ENCODE data around the gene KRT17.
"Not testable (repeated sequence)": the region's sequence is repeated elsewhere in the genome, so short reads cannot be mapped to it uniquely, and the experiment has no call there.

The KRT17 gene

DNA sequence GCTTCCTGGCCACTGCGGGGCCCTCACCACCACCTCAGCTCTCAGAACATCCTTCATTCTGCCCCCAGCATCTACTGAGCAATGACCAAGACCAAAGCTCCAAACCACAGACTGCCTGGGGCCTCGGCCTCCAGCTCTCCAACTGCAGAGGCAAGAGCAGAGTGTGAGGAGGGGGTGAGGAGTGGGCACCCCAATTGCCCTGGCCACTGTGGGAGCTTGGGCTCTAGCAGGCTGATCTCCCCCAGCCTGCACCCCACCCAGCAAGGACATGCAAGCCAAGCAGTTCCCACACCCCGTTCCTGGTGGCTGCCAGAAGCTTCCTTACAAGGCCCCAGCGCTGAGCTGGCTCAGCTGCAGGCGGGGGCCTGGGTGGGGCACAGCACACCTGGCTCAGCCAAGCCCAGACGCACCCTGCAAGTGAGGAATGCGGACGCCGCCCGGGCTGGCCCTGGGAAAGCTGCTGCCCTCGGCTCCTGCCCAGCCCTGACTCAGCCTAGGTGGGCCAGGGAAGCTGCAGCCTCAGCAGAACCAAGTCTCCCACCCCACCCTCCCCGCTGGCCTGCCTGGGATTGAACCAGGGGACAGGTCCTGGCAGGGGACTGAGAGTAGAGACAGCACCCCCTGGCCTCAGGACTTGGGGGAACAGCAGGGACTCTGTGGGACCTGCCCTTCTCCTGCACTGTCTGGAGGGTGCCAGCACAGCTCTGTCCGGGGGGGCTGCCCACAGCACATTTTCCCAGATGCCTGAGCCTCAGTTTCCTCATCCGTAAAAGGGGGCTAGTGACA, 29.7 kb upstream of the KRT17 start:
- no peak for DNase-seq

DNA sequence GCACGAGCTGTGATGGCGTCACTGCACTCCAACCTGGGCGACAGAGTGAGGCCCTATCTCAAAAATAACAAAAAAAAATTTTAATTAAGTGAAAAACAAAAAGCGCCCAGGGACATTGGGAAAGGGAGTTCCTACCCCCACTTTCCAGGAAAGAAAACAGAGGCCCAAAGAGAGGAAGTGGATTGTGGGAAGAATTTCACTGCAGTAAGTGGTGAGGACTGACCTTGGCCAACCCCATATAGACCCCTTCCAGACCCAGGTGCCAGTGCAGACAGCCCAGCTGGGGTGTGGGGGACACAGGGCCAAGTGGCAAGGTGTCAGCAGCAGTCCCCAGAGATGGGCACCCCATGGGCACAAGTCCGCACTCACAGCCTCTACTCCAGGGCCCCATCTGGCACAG, 29.0 kb upstream of the KRT17 start:
- no peak for DNase-seq

DNA sequence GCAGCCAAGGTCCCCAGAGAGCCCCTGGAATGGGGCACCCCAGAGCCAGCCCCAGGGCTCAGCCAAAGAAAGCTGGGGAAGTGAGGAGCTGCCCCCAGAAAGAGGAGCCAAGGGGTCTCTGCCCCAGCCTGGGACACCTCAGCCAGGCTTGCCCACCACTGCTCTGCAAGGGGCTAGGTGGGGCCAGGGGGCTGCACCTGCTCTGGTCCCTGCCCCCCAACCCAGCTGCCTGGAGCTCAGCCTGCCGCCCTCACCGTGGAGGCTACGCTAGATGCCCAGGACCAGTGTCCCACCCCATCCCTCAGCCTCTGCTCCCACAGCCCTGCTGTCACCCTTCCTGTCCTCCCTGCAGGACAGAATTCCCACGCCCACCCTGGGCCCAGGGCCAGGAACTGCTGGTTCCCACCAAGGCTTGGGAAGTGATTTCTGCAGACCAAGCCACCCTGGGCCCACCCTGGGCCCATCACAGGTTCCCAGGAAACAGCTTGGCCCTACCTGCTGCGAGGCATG, 28.1 kb upstream of the KRT17 start:
- no peak for DNase-seq

- no peak for DNase-seq
These were observed 27.5 kb upstream of the KRT17 start for GRCh38 chr17:41651625-41652460.

DNA sequence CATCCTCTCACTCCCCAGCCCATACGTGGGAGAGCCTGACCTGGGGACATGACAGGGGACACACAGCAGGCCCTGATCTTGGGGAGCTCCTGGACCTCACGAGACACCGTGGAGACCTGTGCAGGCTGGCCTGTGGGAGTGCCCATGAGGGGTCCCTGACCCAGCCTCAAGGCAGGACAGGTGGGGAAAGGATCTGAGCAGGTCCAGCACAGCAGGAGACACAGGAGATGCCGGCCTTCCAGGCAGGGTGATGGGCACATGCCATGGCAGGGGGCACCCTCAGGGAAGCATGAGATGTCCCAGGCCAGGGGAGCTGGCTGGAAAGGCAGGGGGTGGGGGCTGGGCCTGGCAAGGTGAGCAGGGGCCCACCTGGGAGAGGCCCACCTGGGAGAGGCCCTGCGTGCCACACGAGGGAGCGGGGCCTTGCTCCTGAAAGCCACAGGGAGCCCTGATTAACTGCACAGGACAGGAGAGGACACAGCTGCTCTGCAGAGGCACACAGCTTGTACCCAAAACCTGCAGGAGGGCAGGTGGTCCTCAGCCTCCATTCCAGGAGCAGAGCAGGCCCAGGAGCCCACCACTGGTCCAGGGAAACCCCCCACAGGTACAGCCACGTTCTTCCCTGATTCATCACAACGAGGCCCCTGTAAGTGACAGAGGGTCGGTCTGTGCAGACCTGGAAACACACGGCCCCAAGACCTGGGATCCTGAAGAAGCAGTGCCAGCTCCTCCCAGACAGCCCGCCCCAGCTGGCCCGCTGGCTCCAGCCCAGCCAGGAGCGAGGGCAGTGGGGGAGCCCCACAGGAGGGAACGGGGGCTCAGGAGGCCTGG, 26.6 kb upstream of the KRT17 start:
- no peak for DNase-seq

GRCh38 chr17:41649923-41650519, 25.6 kb upstream of the KRT17 start:
- DNase-seq, result no peak

DNA sequence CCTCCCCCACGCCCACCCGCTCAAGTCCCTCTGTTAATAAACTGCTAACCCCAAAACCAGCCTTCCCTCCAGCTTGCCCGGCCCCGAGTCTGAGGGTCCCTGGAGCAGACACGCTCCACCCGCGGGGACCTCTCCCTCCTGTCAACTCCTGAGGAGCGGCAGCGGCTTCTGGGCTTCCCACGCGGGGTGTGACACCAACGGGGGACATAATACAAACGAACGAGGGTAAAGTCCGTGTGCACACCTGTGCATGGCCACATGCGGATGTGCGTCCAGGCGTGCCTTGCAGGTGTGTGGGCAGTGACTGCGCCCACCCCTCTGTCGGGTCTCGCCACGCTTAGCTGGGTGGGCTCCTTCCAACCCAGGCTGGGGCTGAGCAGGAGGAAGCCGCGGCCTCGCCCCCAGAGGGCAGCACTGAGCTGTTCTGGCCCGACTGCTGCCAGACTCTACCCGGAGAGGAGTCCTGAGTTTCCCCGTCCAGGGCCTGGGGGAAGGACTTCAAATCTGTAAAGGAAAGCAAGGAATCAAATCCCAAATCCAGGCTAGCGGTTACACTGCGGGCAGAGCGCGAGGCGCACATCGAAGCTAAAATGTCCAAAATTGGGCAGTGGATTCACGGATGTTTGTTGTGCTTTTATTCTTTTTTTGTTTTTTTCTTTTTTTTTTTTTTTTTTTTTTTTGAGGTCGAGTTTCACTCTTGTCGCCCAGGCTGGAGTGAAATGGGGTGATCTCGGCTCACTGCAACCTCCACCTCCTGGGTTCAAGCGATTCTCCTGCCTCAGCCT, 24.2 kb upstream of the KRT17 start:
- no peak for DNase-seq

DNA sequence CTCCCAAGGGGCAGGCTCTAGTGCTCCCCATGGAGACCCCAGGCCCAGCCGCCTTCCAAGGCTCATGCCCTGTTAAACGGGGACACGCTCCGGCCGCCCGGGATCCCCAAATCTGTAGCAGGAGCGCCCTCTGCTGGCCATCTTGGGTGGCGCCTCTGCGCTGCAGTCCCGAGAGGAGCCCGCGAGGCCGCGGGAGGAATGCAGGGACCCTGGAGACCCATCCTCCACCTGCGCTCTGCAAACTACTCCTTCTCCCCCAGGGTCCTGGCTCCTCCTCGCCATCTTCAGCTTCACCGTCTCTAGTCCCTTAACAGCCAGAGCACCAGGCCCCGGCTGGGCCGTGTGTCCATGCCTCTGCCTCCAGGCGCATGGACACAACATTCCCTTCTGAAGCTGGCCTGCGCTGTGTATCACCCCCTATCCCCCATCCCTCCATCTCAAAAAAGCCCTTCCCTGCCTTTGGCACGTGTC, 23.6 kb upstream of the KRT17 start:
- DNase-seq, result no peak

GRCh38 chr17:41647038-41647813, 22.9 kb upstream of the KRT17 start:
- no peak for DNase-seq

- no peak for DNase-seq
These were observed 18.1 kb upstream of the KRT17 start for GRCh38 chr17:41642252-41643156.

DNA sequence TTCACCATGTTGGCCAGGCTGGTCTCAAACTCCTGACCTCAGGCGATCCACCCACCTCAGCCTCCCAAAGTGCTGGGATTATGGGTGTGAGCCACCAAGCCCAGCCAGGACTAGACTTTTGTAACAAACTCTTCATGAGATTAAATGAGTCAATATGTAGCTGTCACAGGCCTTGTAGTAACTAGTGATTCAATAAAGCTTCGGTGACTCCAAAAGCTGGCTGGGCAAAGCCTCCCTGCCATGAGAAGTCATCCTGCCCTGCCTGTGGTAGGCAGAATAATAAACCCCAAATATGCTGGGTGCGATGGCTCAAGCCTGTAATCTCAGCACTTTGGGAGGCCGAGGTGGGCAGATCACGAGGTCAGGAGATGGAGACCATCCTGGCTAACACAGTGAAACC, 16.2 kb upstream of the KRT17 start:
- DNase-seq, result not testable (repeated sequence)

GRCh38 chr17:41639492-41640473, 15.4 kb upstream of the KRT17 start:
- DNase-seq, result no peak

- DNase-seq, result no peak
These were observed 14.6 kb upstream of the KRT17 start for GRCh38 chr17:41638941-41639340.

GRCh38 chr17:41638194-41638593, 13.8 kb upstream of the KRT17 start:
- DNase-seq, result no peak

- no peak for DNase-seq
These were observed 12.3 kb upstream of the KRT17 start for GRCh38 chr17:41636652-41637051.

DNA sequence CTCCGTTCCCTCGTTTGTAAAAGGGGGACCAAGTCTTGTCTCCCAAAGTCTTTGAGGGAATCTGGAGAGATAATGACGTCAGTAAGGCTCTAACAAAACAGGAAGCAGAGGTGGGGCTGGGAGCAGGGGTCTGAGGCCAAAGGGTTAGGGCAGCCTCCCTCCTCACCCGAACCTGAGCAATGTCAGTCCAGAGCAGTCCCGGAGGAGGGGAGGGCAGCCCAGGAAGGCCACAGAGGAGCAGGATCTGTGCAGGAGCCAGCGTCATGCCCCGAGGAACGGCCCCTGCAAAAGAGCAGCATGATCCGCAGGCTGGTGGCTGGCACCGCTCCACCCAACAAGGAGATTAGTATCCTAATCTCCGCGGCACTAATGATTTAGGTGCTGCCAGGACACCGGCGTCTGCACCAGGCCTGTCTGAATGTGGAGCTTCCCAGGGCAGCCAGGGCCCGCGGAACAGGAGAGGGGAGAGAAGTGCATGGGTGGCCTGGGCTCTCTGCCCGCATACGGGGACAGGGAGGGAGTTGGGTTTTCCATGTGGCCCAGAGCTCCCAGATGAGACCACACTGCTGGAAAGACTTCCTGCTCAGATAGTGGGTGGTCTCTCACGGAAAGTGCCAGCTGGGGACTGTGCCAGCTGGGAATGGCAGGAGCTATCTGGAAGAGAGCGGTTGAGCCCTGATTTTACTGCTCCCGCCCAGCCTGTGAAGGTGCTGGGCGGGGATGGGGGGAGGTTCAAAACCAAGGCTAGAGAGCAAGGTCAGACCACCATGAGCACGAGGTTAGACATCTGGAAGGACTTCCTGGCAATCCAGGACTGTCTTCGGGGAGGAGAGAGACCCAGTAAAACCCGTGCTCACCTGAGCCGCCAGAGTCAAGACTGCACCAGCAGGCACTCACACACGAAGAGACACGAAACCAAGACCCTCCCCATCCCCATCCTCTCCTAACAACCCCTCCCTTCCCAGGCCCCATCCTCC, 11.0 kb upstream of the KRT17 start:
- no peak for DNase-seq

GRCh38 chr17:41634639-41635038, 10.3 kb upstream of the KRT17 start:
- no peak for DNase-seq

Data from SIG-M5 (cell line).